DND-41 (cell line): ENCODE results near the gene BAHCC1.

Experiments used
- CTCF ChIP-seq: IDR thresholded peaks from 2 replicates; pipeline ENCODE4 v1.5.1; 2012; ENCODE audit warnings: borderline replicate concordance, low read length, moderate library complexity, mild to moderate bottlenecking; ENCODE audit not compliant: poor library complexity, severe bottlenecking; ENCODE audit errors: extremely low read depth
- EZH2 ChIP-seq: IDR thresholded peaks from 3 replicates; pipeline ENCODE4 v1.6.1; 2012; ENCODE audit warnings: borderline replicate concordance, low read depth, mild to moderate bottlenecking, moderate library complexity, low read length, inconsistent platforms; ENCODE audit not compliant: severe bottlenecking

DNA sequence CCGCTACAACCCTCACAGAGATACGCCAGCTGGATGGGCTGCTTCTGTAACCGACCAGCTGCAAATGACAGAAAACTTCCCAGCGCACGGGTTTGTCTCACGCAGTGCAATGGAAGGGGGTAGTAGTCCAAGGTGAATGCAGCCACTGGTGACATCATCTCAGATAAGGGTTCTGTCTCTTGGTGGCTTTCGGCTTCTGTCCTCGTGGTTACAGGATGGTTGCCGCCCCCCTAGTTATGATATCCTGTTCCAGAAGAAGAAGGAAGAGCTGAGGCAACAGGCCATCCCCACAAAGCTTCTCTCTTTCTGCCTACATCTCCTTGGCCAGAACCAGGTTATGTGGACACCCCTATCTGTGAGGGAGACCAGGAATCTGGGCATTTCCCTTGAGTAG is 40.3 kb upstream of the BAHCC1 start:
- TF ChIP-seq CTCF (no peak), EZH2 (no peak)
